A549 (cell line): ENCODE data around the gene PPP2R3B. TPM values are rescaled to one million over a fixed set of nuclear protein-coding genes. Genes with fewer than 3 reads are reported as not detected.

ENCODE experiments used
- ATAC-seq, 2 experiments: fragments of 200-7000 bp in 1 of 2; fragments of >200 bp in 1 of 2; cut with Nextera tagmentation in 1 of 2; cut with Tn5 transposase in 1 of 2; 3 replicates each; pipeline versions ENCODE4 v1.8.0 to v1.9.1; 2018 to 2020; ENCODE audit warnings: mild to moderate bottlenecking in 1 of 2, moderate library complexity in 1 of 2
- CTCF ChIA-PET: fragments of 300-600 bp; sonication (Branson Sonifier 250); formaldehyde crosslinking; extraction: SDS; loops from one replicate; lab custom pipeline; 2021; ENCODE audit warnings: antibody characterized with exemption, inconsistent platforms; lab: Yijun Ruan, JAX
- POLR2A ChIA-PET: fragments of 350-600 bp; formaldehyde crosslinking; extraction: SDS; loops from one replicate; lab custom pipeline; 2021; ENCODE audit warnings: antibody characterized with exemption, inconsistent platforms; lab: Yijun Ruan, JAX
- DNase-seq, 2 experiments: peaks; one replicate each; pipeline versions ENCODE4 v3.0.0 to v3.0.0-alpha.2; 2011 to 2016; ENCODE audit warnings: low read depth in 1 of 2, low spot score in 1 of 2
- FAIRE-seq: peaks from 2 replicates; lab custom pipeline; 2011; peaks lifted over from hg19 to GRCh38; lab: Jason Lieb, UNC
- H3K27ac ChIP-seq, 2 experiments: fragments of >200 bp; sonication (Bioruptor Twin); formaldehyde crosslinking; 3 replicates each; pipeline ENCODE4 v1.5.1; 2016 to 2017
- H3K4me1 ChIP-seq: fragments of >200 bp; sonication (Bioruptor Twin); formaldehyde crosslinking; 3 replicates; pipeline ENCODE4 v1.6.1; 2016
- H3K4me2 ChIP-seq: fragments of >200 bp; sonication (Bioruptor Twin); formaldehyde crosslinking; 3 replicates; pipeline ENCODE4 v1.6.1; 2016
- H3K4me3 ChIP-seq: fragments of >200 bp; sonication (Bioruptor Twin); formaldehyde crosslinking; 3 replicates; pipeline ENCODE4 v1.5.1; 2016
- H3K9me3 ChIP-seq: fragments of >200 bp; sonication (Bioruptor Twin); formaldehyde crosslinking; 3 replicates; pipeline ENCODE4 v1.6.1; 2016
- BHLHE40 ChIP-seq: IDR thresholded peaks from 2 replicates; pipeline ENCODE4 v1.6.1; 2012; ENCODE audit warnings: low read depth, low read length, inconsistent platforms
- CBX8 ChIP-seq: fragments of 200-600 bp; sonication (generic); IDR thresholded peaks from 2 replicates; pipeline ENCODE4 v1.6.1; 2016
- CHD2 ChIP-seq: fragments of 150-350 bp; IDR thresholded peaks from 2 replicates; pipeline ENCODE4 v1.6.1; 2014; ENCODE audit warnings: low read length; ENCODE audit not compliant: partially characterized antibody
- CHD4 ChIP-seq: fragments of 200-600 bp; sonication (generic); IDR thresholded peaks from 2 replicates; pipeline ENCODE4 v1.6.1; 2016; ENCODE audit warnings: antibody characterized with exemption, mild to moderate bottlenecking, borderline replicate concordance
- EHF ChIP-seq: fragments of 250-450 bp; sonication (Bioruptor Pico); IDR thresholded peaks from 2 replicates; pipeline ENCODE4 v1.5.0; 2020; ENCODE audit warnings: mild to moderate bottlenecking
- EHMT2 ChIP-seq: fragments of 200-600 bp; sonication (generic); IDR thresholded peaks from 2 replicates; pipeline ENCODE4 v1.6.1; 2016; ENCODE audit warnings: antibody characterized with exemption, low read depth, mild to moderate bottlenecking, moderate library complexity
- FOSB ChIP-seq: fragments of 250-450 bp; sonication (Bioruptor Pico); IDR thresholded peaks from 2 replicates; pipeline ENCODE4 v1.5.0; 2020; ENCODE audit warnings: mild to moderate bottlenecking, moderate library complexity
- FOSL2 ChIP-seq, 2 experiments: fragments of 450-650 bp in 1 of 2; fragments of >200 bp in 1 of 2; sonication (Bioruptor Twin) in 1 of 2; formaldehyde crosslinking; IDR thresholded peaks; 2 replicates each; pipeline versions ENCODE4 v1.5.0 to v1.6.1; 2016 to 2020; ENCODE audit warnings: mild to moderate bottlenecking in 1 of 2, moderate library complexity in 1 of 2
- HES2 ChIP-seq: fragments of >200 bp; sonication (Bioruptor Twin); formaldehyde crosslinking; IDR thresholded peaks from 2 replicates; pipeline ENCODE4 v1.6.1; 2016
- HOXA7 ChIP-seq: fragments of 250-450 bp; sonication (Bioruptor Pico); IDR thresholded peaks from 2 replicates; pipeline ENCODE4 v1.5.0; 2020; ENCODE audit warnings: mild to moderate bottlenecking, moderate library complexity
- JUN ChIP-seq, 2 experiments: fragments of >200 bp; sonication (Bioruptor Twin); formaldehyde crosslinking; IDR thresholded peaks; 2 replicates in 1 of 2; 3 replicates in 1 of 2; pipeline ENCODE4 v1.6.1; 2016 to 2017
- KDM1A ChIP-seq: fragments of 200-600 bp; sonication (generic); IDR thresholded peaks from 2 replicates; pipeline ENCODE4 v1.6.1; 2016; ENCODE audit warnings: low read depth, mild to moderate bottlenecking
- KDM5A ChIP-seq: fragments of 200-600 bp; sonication (generic); IDR thresholded peaks from 2 replicates; pipeline ENCODE4 v1.6.1; 2016; ENCODE audit warnings: antibody characterized with exemption, mild to moderate bottlenecking
- MAFK ChIP-seq: fragments of 450-650 bp; IDR thresholded peaks from 2 replicates; pipeline ENCODE4 v1.6.1; 2014; ENCODE audit not compliant: partially characterized antibody
- MAX ChIP-seq: IDR thresholded peaks from 2 replicates; pipeline ENCODE4 v1.6.1; 2012
- NFE2L2 ChIP-seq: fragments of 150-350 bp; conservative IDR thresholded peaks from 2 replicates; pipeline ENCODE4 v1.6.1; 2014; ENCODE audit warnings: low read length
- NR3C1 ChIP-seq: fragments of >200 bp; sonication (Bioruptor Twin); formaldehyde crosslinking; IDR thresholded peaks from 3 replicates; pipeline ENCODE4 v1.6.1; 2017
- SMC3 ChIP-seq: fragments of >200 bp; sonication (Bioruptor Twin); formaldehyde crosslinking; IDR thresholded peaks from 3 replicates; pipeline ENCODE4 v1.6.1; 2018; ENCODE audit warnings: inconsistent platforms
- TFCP2L1 ChIP-seq: fragments of 250-450 bp; sonication (Bioruptor Pico); IDR thresholded peaks from 2 replicates; pipeline ENCODE4 v1.5.0; 2021; ENCODE audit warnings: mild to moderate bottlenecking
- TP53 ChIP-seq: fragments of 250-450 bp; sonication (Bioruptor Pico); IDR thresholded peaks from 2 replicates; pipeline ENCODE4 v1.5.0; 2021; ENCODE audit warnings: mild to moderate bottlenecking, moderate library complexity
- ZFP36 ChIP-seq: fragments of 450-650 bp; IDR thresholded peaks from 2 replicates; pipeline ENCODE4 v1.6.1; 2014; ENCODE audit warnings: borderline replicate concordance; ENCODE audit not compliant: partially characterized antibody
- WGBS: methylation state at CpG from one replicate; pipeline ENCODE4 v1.1.6; 2017; ENCODE audit errors: missing lambda C conversion rate; 5-methylcytosine and 5-hydroxymethylcytosine counted together
- polyA plus RNA-seq, 4 experiments: library from polyadenylated mRNA; depleted of rRNA in 3 of 4; stranded (reverse); fragments of >200 nt; fragmentation: RNase III in 1 of 4; extraction: RNeasy Plus Mini Kit Qiagen cat#74134 plus additional on column Dnase treatment in 1 of 4; gene quantifications; 2 replicates in 3 of 4; 3 replicates in 1 of 4; pipeline ENCODE4 v1.2.3, GENCODE V29; 2011 to 2017
- TF ChIP-seq, protein P1 (sequence below): fragments of 250-450 bp; sonication (Bioruptor Pico); IDR thresholded peaks from 2 replicates; pipeline ENCODE4 v1.5.0; 2020; ENCODE audit warnings: low read depth, mild to moderate bottlenecking, moderate library complexity
- TF ChIP-seq, protein P2 (sequence below): fragments of 250-450 bp; sonication (Bioruptor Pico); IDR thresholded peaks from 2 replicates; pipeline ENCODE4 v1.5.0; 2021; ENCODE audit warnings: mild to moderate bottlenecking, moderate library complexity, borderline replicate concordance
- TF ChIP-seq, protein P3 (sequence below): fragments of >200 bp; sonication (Bioruptor Twin); formaldehyde crosslinking; IDR thresholded peaks from 3 replicates; pipeline ENCODE4 v1.6.1; 2016
- TF ChIP-seq, protein P4 (sequence below): fragments of 200-600 bp; sonication (generic); IDR thresholded peaks from 2 replicates; pipeline ENCODE4 v1.6.1; 2016; ENCODE audit warnings: antibody characterized with exemption, mild to moderate bottlenecking, moderate library complexity

Gene PPP2R3B
- polyA plus RNA-seq, 2 of the 4 experiments (the other 2 are of a cell fraction) = 12.6 to 29.6 TPM

- Histone ChIP-seq H3K4me2 (no peak overlapping the region), H3K4me3 (no peak overlapping the region), H3K4me1 (no peaks in the 10 kb centered on the region), H3K27ac (no peak overlapping the region), H3K9me3 (no peaks in the 10 kb centered on the region)
- TF ChIP-seq, protein P1, sequence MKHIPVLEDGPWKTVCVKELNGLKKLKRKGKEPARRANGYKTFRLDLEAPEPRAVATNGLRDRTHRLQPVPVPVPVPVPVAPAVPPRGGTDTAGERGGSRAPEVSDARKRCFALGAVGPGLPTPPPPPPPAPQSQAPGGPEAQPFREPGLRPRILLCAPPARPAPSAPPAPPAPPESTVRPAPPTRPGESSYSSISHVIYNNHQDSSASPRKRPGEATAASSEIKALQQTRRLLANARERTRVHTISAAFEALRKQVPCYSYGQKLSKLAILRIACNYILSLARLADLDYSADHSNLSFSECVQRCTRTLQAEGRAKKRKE = no peak
- TF ChIP-seq KDM5A = no peak
- TF ChIP-seq ZFP36 = no peak
- TF ChIP-seq EHMT2 = no peak
- TF ChIP-seq, protein P2, sequence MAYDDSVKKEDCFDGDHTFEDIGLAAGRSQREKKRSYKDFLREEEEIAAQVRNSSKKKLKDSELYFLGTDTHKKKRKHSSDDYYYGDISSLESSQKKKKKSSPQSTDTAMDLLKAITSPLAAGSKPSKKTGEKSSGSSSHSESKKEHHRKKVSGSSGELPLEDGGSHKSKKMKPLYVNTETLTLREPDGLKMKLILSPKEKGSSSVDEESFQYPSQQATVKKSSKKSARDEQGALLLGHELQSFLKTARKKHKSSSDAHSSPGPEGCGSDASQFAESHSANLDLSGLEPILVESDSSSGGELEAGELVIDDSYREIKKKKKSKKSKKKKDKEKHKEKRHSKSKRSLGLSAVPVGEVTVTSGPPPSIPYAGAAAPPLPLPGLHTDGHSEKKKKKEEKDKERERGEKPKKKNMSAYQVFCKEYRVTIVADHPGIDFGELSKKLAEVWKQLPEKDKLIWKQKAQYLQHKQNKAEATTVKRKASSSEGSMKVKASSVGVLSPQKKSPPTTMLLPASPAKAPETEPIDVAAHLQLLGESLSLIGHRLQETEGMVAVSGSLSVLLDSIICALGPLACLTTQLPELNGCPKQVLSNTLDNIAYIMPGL (CRISPR knock-in tag) = no peak
- no peak for TF ChIP-seq JUN (IDR thresholded peaks at IDR 0.05)
- TF ChIP-seq TFCP2L1 (CRISPR knock-in tag) = no peak
- TF ChIP-seq, protein P3, sequence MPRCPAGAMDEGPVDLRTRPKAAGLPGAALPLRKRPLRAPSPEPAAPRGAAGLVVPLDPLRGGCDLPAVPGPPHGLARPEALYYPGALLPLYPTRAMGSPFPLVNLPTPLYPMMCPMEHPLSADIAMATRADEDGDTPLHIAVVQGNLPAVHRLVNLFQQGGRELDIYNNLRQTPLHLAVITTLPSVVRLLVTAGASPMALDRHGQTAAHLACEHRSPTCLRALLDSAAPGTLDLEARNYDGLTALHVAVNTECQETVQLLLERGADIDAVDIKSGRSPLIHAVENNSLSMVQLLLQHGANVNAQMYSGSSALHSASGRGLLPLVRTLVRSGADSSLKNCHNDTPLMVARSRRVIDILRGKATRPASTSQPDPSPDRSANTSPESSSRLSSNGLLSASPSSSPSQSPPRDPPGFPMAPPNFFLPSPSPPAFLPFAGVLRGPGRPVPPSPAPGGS = no peak
- no peak for TF ChIP-seq KDM1A
- no peak for TF ChIP-seq HOXA7 (CRISPR knock-in tag)
- no peak for TF ChIP-seq EHF (CRISPR knock-in tag)
- no peak for TF ChIP-seq SMC3
- no peak for TF ChIP-seq HES2
- no peak for TF ChIP-seq BHLHE40
- no peak for TF ChIP-seq CHD4
- TF ChIP-seq CHD2 = no peak
- TF ChIP-seq, protein P4, sequence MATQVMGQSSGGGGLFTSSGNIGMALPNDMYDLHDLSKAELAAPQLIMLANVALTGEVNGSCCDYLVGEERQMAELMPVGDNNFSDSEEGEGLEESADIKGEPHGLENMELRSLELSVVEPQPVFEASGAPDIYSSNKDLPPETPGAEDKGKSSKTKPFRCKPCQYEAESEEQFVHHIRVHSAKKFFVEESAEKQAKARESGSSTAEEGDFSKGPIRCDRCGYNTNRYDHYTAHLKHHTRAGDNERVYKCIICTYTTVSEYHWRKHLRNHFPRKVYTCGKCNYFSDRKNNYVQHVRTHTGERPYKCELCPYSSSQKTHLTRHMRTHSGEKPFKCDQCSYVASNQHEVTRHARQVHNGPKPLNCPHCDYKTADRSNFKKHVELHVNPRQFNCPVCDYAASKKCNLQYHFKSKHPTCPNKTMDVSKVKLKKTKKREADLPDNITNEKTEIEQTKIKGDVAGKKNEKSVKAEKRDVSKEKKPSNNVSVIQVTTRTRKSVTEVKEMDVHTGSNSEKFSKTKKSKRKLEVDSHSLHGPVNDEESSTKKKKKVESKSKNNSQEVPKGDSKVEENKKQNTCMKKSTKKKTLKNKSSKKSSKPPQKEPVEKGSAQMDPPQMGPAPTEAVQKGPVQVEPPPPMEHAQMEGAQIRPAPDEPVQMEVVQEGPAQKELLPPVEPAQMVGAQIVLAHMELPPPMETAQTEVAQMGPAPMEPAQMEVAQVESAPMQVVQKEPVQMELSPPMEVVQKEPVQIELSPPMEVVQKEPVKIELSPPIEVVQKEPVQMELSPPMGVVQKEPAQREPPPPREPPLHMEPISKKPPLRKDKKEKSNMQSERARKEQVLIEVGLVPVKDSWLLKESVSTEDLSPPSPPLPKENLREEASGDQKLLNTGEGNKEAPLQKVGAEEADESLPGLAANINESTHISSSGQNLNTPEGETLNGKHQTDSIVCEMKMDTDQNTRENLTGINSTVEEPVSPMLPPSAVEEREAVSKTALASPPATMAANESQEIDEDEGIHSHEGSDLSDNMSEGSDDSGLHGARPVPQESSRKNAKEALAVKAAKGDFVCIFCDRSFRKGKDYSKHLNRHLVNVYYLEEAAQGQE = no peak
- TF ChIP-seq FOSB (CRISPR knock-in tag) = no peak
- ChIA-PET CTCF (no interaction called here), POLR2A (no interaction called here)
- no peak for FAIRE-seq
- no peak for DNase-seq
- ATAC-seq = peak in 1 of 2 experiments; percentile 11; a peak in 1 of 6 replicates
- 90% methylated on average over 14 of the region's 24 CpGs for WGBS
Measured at GRCh38 chrX:340121-340520, 46.6 kb downstream of the PPP2R3B start.

GRCh38 chrX:338836-339400, 47.8 kb downstream of the PPP2R3B start:
- DNase-seq = no peak
- Histone ChIP-seq H3K9me3 (no peaks in the 10 kb centered on the region), H3K4me2 (no peak overlapping the region), H3K4me3 (no peak overlapping the region), H3K4me1 (no peaks in the 10 kb centered on the region), H3K27ac (no peak overlapping the region)
- no peak for FAIRE-seq
- WGBS = 94% methylated on average over 38 of the region's 44 CpGs
- peak in 1 of 2 experiments; percentile 51; a peak in 3 of 6 replicates for ATAC-seq
- ChIA-PET CTCF (no interaction called here), POLR2A (no interaction called here)
- no peak for TF ChIP-seq NFE2L2
- no peak for TF ChIP-seq CHD4
- no peak for TF ChIP-seq MAFK
- no peak for TF ChIP-seq TP53
- TF ChIP-seq SMC3 = no peak
- no peak for TF ChIP-seq FOSL2 (IDR thresholded peaks at IDR 0.05)
- no peak for TF ChIP-seq FOSL2 (CRISPR knock-in tag; IDR thresholded peaks at IDR 0.05)
- no peak for TF ChIP-seq NR3C1
- TF ChIP-seq, protein P1 = no peak
- no peak for TF ChIP-seq TFCP2L1 (CRISPR knock-in tag)
- TF ChIP-seq CBX8 = no peak
- TF ChIP-seq ZFP36 = no peak
- TF ChIP-seq MAX = no peak
